Right lobe of liver (tissue), 6 donors: ENCODE measurements around the gene HELZ2. TPM values are rescaled to one million over a fixed set of nuclear protein-coding genes. Genes with fewer than 3 reads are reported as not detected.
A peak's percentile ranks its signal among the peaks of the same experiment; 100 is the strongest.

ENCODE experiments used
- ATAC-seq, 4 donors: fragments of 200-7000 bp; cut with Tn5 transposase; one replicate each; pipeline ENCODE4 v1.9.1; 2020; ENCODE audit warnings: mild to moderate bottlenecking in 4 of 4, moderate library complexity in 4 of 4
- DNase-seq, 3 donors: peaks; one replicate each; pipeline ENCODE4 v3.0.0-alpha.2; 2020
- H3K27ac ChIP-seq, 3 donors: fragments of 200-600 bp; one replicate each; pipeline ENCODE4 v1.8.0; 2022
- H3K27me3 ChIP-seq, 2 donors: fragments of 200-600 bp; one replicate each; pipeline ENCODE4 v1.8.0; 2022
- H3K36me3 ChIP-seq, 4 donors: fragments of 200-600 bp; sonication (generic) in 1 of 4; one replicate each; pipeline versions ENCODE4 v1.5.1 to v1.8.0; 2017 to 2022; ENCODE audit warnings: control low read depth in 1 of 4
- H3K4me1 ChIP-seq, 4 donors: fragments of 200-600 bp; sonication (generic) in 1 of 4; one replicate each; pipeline versions ENCODE4 v1.5.1 to v1.8.0; 2017 to 2022; ENCODE audit warnings: control low read depth in 1 of 4
- H3K4me3 ChIP-seq, 3 donors: fragments of 200-600 bp; one replicate each; pipeline ENCODE4 v1.8.0; 2022
- H3K9me3 ChIP-seq, 4 donors: fragments of 200-600 bp; sonication (generic) in 1 of 4; one replicate each; pipeline versions ENCODE4 v1.5.1 to v1.8.0; 2017 to 2022; ENCODE audit warnings: control low read depth in 1 of 4
- CTCF ChIP-seq, 4 donors: fragments of 200-600 bp in 3 of 4; fragments of 450-650 bp in 1 of 4; IDR thresholded peaks; one replicate each; pipeline versions ENCODE4 v1.5.1 to v1.8.0; 2016 to 2022; ENCODE audit warnings: antibody characterized with exemption in 4 of 4, mild to moderate bottlenecking in 2 of 4
- POLR2A ChIP-seq: fragments of 450-650 bp; IDR thresholded peaks from one replicate; pipeline ENCODE4 v1.6.1; 2017; ENCODE audit warnings: antibody characterized with exemption, mild to moderate bottlenecking
- WGBS: methylation state at CpG from one replicate; pipeline ENCODE4 v1.1.6; 2018; ENCODE audit warnings: low coverage, low lambda C conversion rate; ENCODE audit not compliant: insufficient coverage; ENCODE audit errors: missing lambda C conversion rate; 5-methylcytosine and 5-hydroxymethylcytosine counted together
- intact Hi-C, 2 donors: fragments of 100-400 bp; cut with DNase I; formaldehyde crosslinking; loops; one replicate each; pipeline versions ENCODE4 v1.11.2 to v1.14.1; 2022
- total RNA-seq, 6 experiments: library from RNA; depleted of rRNA in 2 of 6; stranded (reverse); fragments of >200 nt in 2 of 6; fragmentation: NEBNext Ultra II Directional in 3 of 6; extraction: Animal tissue kit (Norgen Biotek cat#: 25700) in 3 of 6; gene quantifications; one replicate each; pipeline versions ENCODE4 v1.1.0 to v1.2.4, GENCODE V29; 2016 to 2023
- donor health status: DM: no; HTN: yes; CAD: no.
- donor health status: DM: no; HTN: no; CAD: no.
- donor health status: DM: no; HTN: no; CAD: no.
- donor health status: DM: no; HTN: yes; CAD: no.
- donor health status: DM: no; HTN: yes; CAD: no.

The HELZ2 gene
- total RNA-seq, 6 experiments from 2014 or later, result 14.8 to 30.3 (median 24.1) TPM

DNA sequence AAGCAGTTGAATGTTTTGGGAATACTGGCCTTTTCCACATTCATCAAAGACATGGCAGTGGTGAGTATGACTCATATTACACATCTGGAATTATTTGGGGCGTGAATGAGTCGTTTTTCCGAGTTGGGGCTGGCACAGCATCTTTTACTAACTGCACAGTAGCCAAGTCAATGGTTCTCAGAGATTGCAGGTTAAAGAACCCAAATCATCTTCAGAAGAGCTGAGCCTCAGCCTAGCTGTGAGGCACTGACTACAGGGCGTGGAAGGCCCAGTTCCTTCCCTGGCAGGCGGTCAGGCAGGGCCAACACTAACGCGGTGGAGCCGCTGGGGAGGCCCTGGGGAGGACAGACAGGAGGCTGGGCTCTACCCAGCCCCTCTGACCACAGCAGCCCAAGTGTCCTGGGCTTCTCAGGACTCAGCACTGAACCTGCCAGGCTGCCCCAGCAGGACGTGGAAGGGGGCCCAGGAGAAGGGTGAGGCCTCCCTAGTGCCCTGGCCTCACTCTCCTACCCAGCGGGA, 20.1 kb upstream of the HELZ2 start:
- Histone ChIP-seq H3K36me3 (peaks cover 0 to 26% (median 8%) of the 10 kb centered on the region in 4 donors), H3K27ac (no peak overlapping the region), H3K4me1 (no peaks in the 10 kb centered on the region), H3K27me3 (no peaks in the 10 kb centered on the region), H3K9me3 (no peaks in the 10 kb centered on the region), H3K4me3 (no peak overlapping the region)
- WGBS, result 64% methylated on average over 3 of the region's 10 CpGs
- DNase-seq (peak in 1 of 3 donors; percentile 14), ATAC-seq (no peak)
- TF ChIP-seq POLR2A (no peak), CTCF (IDR thresholded peaks at IDR 0.05) (no peak)
- intact Hi-C loops, result no loop called here

DNA sequence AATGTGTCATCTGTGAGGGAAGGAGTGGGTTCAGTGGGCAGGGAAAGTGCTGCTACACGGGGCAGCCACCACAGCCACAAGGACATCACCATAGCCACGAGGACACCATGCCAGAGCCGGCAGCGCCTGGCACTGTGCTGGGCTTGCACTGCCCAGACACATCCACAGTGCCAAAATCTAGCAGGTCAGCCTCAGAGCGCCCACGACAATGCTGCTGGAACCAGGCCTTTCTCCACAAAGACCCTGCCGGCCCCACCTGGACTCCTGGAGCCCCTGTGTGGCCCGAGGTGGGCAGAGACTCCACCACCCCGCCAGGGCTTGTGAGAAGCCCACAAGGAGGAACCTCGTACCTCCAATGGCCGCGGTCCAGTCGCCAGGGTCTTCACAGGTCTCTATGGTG, 18.6 kb upstream of the HELZ2 start:
- peaks cover 0 to 26% (median 6%) of the 10 kb centered on the region in 4 donors for H3K36me3 ChIP-seq
- no peak overlapping the region for H3K4me3 ChIP-seq
- no peaks in the 10 kb centered on the region for H3K4me1 ChIP-seq
- TF ChIP-seq CTCF (IDR thresholded peaks at IDR 0.05) (no peak), POLR2A (no peak)
- no peaks in the 10 kb centered on the region for H3K9me3 ChIP-seq
- H3K27ac ChIP-seq, result no peak overlapping the region
- DNase-seq (peak in 2 of 3 donors; percentile 13 to 43), ATAC-seq (no peak)
- intact Hi-C loops, result no loop called here
- WGBS, result no CpG with 5 or more reads among the region's 13 CpGs
- H3K27me3 ChIP-seq, result no peaks in the 10 kb centered on the region

- Histone ChIP-seq H3K36me3 (peaks cover 0 to 26% (median 6%) of the 10 kb centered on the region in 4 donors), H3K4me1 (no peaks in the 10 kb centered on the region), H3K27me3 (no peaks in the 10 kb centered on the region), H3K27ac (no peak overlapping the region), H3K9me3 (no peaks in the 10 kb centered on the region), H3K4me3 (no peak overlapping the region)
- TF ChIP-seq POLR2A, result no peak
- no peak for TF ChIP-seq CTCF (IDR thresholded peaks at IDR 0.05)
- ATAC-seq (no peak), DNase-seq (peak in 1 of 3 donors; percentile 10)
- WGBS, result 93% methylated on average over 10 of the region's 28 CpGs
- intact Hi-C loops, result no loop called here
Measured at GRCh38 chr20:63591786-63592355, 17.8 kb upstream of the HELZ2 start.

DNA sequence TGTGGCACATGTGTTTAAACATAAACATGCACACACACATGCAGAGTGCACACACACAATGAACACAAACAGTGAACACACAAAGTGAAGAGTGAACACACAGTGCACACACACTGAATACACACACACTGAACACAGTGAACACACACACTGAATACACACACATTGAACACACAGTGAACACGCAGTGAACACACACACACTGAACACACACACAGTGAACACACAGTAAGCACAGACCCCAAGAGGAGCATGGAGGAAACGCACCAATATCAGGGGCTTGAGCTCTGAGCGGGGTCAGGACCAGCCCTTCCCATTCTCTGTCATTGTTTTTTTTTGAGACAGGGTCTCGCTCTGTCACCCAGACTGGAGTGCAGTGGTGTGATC, 17.1 kb upstream of the HELZ2 start:
- intact Hi-C loops, result no loop called here
- Histone ChIP-seq H3K9me3 (no peaks in the 10 kb centered on the region), H3K4me3 (no peak overlapping the region), H3K36me3 (peaks cover 0 to 26% (median 6%) of the 10 kb centered on the region in 4 donors), H3K27me3 (no peaks in the 10 kb centered on the region), H3K4me1 (no peaks in the 10 kb centered on the region), H3K27ac (no peak overlapping the region)
- WGBS, result no CpG with 5 or more reads among the region's 4 CpGs
- TF ChIP-seq CTCF (IDR thresholded peaks at IDR 0.05) (no peak), POLR2A (no peak)
- peak in 1 of 3 donors; percentile 3 for DNase-seq
- ATAC-seq, result no peak
